Measurements from ENCODE around the gene ELMOD1.
"Not testable (repeated sequence)": the region's sequence is repeated elsewhere in the genome, so short reads cannot be mapped to it uniquely, and the experiment has no call there.

Gene ELMOD1

DNA sequence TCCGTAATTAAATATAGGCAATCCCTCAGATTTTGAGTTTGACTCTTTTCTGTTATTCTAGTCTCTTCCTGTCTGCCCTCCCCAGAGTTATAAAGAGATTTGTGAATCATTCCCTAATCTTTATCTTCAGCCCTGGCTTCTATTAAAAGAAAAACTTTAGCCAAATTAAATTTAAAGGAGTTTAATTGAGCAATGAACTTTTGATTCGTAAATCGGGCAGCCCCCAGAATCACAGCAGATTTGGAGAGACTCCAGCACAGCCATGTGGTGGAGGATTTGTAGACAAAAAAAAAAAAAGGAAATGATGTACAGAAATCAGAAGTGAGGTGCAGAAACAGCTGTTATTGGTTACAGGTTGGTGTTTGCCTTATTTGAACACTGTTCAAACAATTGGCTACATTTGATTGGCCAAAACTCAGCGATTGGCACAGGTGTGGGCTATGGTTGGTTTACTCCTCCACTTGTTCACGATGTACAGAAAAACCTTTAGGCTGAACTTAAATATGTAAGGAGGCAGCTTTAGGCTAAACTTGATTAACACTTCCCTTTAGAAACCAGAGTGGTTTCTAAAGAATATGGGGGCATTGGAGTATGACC, 23.1 kb upstream of the ELMOD1 start:
- FAIRE-seq (no peak), DNase-seq (ENCODE audit: insufficient read length, low spot score) (no peak)
- TF ChIP-seq POLR2A (IDR thresholded peaks at IDR 0.05; ENCODE audit: low read depth, low read length), result no peak

DNA sequence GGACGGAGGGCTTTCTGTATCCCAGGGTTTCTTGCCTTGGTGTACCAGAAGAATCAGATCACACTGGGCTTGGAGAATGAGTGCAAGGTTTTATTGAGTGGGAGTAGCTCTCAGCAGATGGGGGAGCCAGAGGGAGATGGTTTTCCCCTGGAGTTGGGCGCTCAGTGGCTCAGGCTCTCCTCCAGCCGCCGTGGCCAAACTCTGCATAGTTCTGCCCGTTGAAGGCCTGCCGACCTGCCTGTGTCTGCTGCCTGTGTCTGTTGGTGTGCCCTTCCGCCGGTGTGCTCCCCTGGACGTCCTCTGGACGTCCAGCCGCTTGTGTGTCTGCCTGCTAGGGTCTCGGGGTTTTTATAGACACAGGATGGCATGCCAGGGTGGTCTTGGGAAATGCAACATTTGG, 20.9 kb upstream of the ELMOD1 start:
- FAIRE-seq, result no peak
- no peak for TF ChIP-seq POLR2A (IDR thresholded peaks at IDR 0.05; ENCODE audit: low read depth, low read length)
- no peak for DNase-seq (ENCODE audit: insufficient read length, low spot score)

DNA sequence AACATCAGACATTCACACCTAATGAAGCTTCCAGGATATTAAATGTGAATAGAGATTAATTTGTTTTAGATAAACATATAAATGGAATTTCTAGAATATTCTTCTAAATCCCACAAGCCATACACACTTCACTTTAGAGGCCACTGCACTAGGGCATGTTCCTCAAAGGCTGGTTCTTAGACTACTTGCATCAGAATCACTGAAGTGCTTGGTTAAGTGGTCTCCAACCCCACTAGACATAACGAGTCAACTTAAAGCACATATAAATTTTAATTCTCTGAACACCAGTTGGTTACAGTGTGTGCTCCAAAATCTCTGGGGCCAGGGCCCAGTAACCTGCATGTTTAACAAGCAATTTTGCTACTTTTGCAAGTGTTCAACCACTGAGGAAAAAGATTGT, 17.5 kb upstream of the ELMOD1 start:
- no peak for TF ChIP-seq POLR2A (IDR thresholded peaks at IDR 0.05; ENCODE audit: low read depth, low read length)
- DNase-seq (ENCODE audit: insufficient read length, low spot score) (no peak), FAIRE-seq (no peak)

DNA sequence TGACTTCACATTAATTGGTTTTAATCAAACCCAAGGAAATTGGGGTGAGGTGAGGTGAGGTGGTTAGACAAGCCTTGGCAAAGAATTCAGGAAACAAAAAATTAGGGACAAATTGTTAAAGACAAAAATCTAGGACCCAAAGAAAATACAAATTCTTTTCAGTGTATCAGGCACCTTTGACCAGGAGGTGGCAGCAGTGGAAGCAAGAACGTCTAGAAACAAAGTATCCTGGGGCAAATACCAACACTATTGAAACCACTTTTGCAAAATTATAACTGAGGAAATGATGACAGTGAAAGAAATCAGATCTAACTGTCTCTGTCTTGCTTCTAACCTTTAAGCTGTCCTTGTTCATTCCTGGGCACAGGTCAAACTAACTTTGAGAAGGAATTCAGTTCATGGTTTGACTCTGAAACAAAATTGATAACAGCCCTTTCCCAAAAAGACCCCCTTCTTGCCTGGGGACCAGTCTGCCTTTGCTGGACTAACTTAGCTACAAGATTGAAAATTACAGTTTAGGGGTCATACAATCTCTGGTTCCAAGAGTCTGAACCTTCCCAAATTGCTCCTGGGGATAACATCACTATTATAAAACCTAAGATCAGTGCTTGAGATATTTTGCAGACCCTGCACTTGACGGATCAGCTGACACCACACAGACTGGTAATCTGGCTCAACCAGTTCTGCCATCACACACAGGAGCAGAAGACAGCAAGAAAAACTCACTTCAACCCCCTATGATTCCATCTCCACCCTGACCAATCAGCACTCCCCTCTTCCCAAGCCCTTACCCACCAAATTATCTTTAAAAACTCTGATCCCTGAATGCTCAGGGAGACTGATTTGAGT, 14.2 kb upstream of the ELMOD1 start:
- not testable (repeated sequence) for FAIRE-seq; DNase-seq (ENCODE audit: insufficient read length, low spot score)

DNA sequence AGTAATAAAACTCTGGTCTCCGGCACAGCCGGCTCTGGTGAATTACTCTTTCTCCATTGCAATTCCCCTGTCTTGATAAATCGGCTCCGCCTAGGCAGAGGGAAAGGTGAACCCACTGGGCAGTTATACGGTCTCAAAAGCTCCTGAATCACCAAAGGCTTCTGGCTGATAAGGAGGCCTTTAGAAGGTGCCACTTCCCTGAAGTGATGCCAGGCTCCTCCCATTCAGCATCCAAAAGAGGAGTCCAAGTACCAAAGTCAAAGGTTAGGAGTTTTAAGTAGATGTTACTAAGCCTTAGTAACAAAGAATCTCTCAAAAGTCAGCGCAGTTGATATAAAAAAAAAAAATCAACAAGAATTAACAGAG, 13.6 kb upstream of the ELMOD1 start:
- TF ChIP-seq POLR2A (IDR thresholded peaks at IDR 0.05; ENCODE audit: low read depth, low read length), result no peak
- FAIRE-seq (no peak), DNase-seq (ENCODE audit: insufficient read length, low spot score) (no peak)

DNA sequence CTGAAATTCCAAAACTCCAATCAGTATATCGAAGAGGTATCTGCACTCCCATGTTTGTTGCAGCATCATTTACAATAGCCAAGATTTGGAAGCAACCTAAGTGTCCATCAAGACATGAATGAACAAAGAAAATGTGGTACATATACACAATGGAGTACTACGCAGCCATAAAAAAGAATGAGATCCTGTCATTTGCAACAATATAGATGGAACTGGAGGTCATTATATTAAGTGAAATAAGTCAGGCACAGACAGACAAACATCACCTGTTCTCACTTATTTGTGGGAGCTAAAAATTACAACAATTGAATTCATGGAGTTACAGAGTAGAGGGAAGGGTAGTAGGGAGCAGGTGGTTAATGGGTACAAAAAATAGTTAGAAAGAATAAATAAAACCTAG, 11.8 kb upstream of the ELMOD1 start:
- not testable (repeated sequence) for FAIRE-seq; DNase-seq (ENCODE audit: insufficient read length, low spot score)

DNA sequence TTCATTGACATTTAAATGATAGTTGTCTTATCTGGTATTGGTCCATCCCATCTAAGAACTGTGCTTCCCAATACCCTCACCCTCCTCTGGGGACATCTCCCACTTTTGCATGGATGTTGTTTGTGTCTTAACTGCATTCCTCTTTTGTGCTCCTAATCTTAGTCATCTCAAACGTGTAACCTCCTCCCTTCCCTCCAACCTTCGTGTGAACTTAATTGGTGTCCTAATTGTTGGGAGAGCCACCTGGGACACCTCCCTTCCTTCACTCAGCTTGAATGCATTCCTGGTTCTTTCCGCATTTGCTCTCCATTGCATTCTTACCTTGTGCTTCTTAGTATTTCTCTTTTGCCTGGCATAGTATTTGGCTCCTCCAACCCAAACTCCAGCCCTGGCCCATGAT, 9.8 kb upstream of the ELMOD1 start:
- DNase-seq (ENCODE audit: insufficient read length, low spot score), result no peak
- no peak for TF ChIP-seq POLR2A (IDR thresholded peaks at IDR 0.05; ENCODE audit: low read depth, low read length)
- no peak for FAIRE-seq

DNA sequence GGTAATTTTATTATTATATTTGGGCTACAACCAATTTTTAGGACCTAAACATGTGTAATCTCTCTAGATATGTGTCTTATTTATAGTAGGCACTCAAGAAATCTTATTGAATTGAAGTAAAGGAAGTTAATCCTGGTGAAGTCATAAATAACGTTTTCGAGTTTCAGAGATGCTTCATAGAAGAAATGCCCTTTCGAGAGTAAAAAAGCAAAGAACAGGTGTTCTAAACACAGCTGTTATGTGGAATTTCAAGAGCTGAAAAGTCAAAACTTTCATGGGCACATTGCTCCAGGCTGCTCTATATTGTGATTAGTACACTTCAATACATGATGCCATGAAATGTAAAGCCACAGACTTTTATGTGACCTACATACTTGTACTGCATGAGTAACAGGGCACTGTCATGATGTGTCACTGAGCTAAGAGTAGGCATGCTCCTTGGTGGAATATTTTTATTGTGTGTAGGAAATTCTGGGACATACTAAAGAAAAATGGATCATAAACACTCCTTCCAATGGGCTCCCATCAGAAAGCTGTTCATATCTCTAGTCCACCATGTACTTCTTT, 7.2 kb upstream of the ELMOD1 start:
- no peak for DNase-seq (ENCODE audit: insufficient read length, low spot score)
- peak; percentile 15 for FAIRE-seq
- no peak for TF ChIP-seq POLR2A (IDR thresholded peaks at IDR 0.05; ENCODE audit: low read depth, low read length)

DNA sequence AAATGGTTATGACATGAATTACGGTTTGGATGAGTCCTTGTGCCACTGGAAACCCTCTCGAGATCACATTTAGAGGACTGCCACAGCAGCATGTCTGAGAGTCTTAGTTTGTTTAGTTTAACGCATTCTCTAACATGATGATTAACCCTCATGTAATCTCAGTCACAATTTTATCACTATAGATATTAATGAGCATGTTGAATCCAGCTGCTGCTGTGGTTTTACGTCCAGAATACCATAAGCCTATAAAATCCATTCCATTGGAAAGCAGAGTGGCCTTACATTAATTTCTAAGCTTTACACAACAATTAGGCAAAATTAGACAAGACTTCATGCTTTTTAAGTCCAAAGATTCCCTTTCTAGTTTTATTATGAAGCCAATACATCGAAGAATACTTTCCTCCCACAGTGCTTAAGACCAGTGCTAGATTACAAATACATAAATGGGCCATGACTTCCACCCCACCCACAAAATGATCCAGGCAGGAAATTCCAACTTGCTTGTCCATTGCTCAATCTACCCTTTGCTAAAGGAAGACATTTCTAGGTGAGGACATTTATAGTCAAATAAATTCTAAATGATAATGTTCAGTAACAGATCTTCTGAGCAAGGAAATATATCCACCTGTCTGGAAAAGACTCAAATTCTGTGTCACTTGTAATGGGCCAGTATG, 3.5 kb upstream of the ELMOD1 start:
- FAIRE-seq, result no peak
- DNase-seq (ENCODE audit: insufficient read length, low spot score), result no peak

DNA sequence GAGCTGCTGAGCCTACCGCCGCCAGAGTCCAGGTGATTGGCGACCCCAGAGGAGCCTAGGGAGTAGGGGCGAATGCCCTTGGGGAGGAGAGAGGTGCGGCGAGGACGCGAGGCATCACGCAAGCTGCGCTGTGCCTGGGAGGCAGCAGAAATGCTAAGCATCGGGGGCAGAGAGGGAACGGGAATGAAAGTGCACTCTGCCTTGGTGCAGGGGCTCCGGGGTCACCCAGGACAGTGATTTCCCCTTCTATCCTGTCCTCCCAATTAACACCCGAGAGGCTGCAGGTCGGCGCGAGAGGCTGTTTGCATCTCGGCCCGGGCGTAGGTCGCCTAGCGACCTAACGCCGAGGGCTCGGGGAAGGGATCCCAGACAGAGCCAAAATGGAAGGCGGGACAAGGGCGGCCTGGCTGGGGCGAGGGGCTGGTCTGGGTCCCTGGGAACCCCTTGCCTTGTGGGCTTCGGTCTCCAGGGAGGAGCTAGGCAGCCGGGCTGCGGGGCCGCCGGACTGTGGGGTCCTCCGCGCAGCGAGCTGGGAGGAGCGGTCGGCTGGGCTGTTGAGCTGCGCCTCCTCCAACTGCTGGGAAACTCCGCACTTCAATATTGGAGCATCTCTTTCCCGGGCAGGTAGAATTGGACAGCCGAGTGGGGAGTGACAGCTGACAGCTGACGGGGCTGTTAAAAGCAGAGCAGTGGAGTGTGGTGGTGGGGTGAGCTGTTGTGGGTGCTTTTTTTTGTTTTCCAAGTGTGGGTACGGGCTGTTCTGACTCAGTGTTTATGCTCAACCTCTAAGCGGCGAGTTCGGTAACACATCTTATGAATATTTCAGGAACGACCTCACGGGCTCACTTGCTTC, 657 bp downstream of the ELMOD1 start:
- FAIRE-seq, result no peak
- DNase-seq (ENCODE audit: insufficient read length, low spot score), result no peak
- no peak for TF ChIP-seq POLR2A (IDR thresholded peaks at IDR 0.05; ENCODE audit: low read depth, low read length)

More for the DNA sequence above, 3.5 kb upstream of the ELMOD1 start:
- no peak for TF ChIP-seq POLR2A (IDR thresholded peaks at IDR 0.05; ENCODE audit: low read depth, low read length)

DNA sequence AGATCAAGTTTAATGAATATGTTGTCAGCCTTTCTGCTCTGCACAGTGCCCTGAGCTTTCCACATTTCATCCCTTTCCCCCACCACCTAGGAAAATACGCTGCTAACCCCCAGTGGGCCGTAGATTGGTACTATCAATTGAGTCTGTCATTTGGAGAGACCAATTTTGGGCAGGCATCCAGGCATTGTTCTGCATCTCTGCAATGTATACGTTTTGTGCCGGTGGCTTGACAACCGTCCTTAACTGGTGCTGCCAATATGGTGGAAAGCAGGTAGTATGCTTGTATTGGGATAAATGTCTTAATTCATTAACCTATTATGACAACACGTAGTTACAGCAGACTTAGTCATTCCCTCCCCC, 1.3 kb downstream of the ELMOD1 start:
- FAIRE-seq (no peak), DNase-seq (ENCODE audit: insufficient read length, low spot score) (no peak)
- no peak for TF ChIP-seq POLR2A (IDR thresholded peaks at IDR 0.05; ENCODE audit: low read depth, low read length)

DNA sequence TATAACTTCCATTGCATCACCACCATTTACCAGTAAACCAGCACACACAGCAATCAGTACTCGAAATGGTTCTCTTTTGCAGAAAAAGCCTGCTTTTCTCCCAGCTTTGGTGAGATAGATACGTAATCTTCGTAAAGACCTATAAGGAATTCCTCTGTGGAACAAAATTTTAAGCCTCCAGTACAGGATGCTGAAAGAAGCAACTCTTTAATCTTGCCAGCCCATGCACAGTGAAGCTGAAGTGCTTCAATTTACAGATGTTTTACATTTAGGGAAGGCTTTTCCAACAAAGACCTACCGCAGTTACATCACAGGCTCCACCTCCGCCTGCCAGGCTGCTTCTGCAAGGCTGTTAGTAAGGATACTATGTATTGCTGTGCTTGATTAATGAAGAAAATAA, 1.9 kb downstream of the ELMOD1 start:
- no peak for DNase-seq (ENCODE audit: insufficient read length, low spot score)
- no peak for TF ChIP-seq POLR2A (IDR thresholded peaks at IDR 0.05; ENCODE audit: low read depth, low read length)
- no peak for FAIRE-seq

DNA sequence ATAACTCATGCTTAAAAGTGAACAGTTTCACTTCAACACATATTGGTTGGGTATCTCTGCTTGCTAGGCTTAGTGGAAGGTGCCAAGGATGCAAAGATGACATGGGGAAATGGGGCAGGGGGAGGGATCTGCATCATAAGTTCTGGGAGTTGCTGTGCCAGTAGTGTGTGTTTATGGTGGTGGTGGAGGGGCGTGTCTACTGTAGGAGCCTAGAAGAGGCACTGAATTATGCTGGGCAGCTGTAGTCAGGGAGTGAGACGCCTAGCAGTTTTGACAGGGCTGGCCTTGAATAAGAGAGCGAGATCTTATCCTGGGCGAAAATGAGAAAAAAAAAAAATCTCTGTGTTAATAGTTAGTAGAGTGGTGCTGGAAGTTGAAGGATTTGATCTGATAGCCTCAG, 3.0 kb downstream of the ELMOD1 start:
- no peak for TF ChIP-seq POLR2A (IDR thresholded peaks at IDR 0.05; ENCODE audit: low read depth, low read length)
- DNase-seq (ENCODE audit: insufficient read length, low spot score) (no peak), FAIRE-seq (no peak)

DNA sequence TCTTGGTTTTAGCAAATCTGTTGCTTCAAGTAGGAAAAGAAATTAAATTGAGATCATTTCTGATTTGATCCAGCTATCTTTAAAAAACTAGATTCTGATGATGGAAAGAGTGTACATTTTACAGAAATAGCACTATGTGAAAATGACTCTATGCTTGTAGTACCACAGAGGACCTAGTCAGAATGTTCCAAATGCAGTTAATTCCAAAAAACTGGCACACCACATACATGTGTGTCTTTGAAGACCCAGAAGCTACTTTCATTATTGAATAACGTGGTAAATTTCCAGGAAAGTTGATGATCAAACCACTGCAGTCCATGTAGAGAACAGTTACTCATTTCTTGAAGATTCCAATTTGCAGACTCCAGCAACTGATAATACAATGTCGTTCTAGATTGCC, 3.8 kb downstream of the ELMOD1 start:
- no peak for TF ChIP-seq POLR2A (IDR thresholded peaks at IDR 0.05; ENCODE audit: low read depth, low read length)
- FAIRE-seq (no peak), DNase-seq (ENCODE audit: insufficient read length, low spot score) (no peak)

All from H54 (cell line).